H1 (cell line): ENCODE measurements around the gene PRR14L. TPM values are rescaled to one million over a fixed set of nuclear protein-coding genes. Genes with fewer than 3 reads are reported as not detected.

Experiments used
- CTCF ChIA-PET: fragments of 300-600 bp; sonication (Branson Sonifier 250); formaldehyde crosslinking; loops from one replicate; lab custom pipeline; 2021; ENCODE audit not compliant: partially characterized antibody; lab: Charles Lee
- POLR2A ChIA-PET: fragments of 300-600 bp; sonication (Branson Sonifier 250); formaldehyde crosslinking; loops from one replicate; lab custom pipeline; 2021; ENCODE audit warnings: inconsistent platforms; ENCODE audit not compliant: partially characterized antibody; lab: Charles Lee
- DNase-seq, 2 experiments: peaks; one replicate each; pipeline versions ENCODE4 v3.0.0 to v3.0.0-alpha.2; 2010 to 2022; ENCODE audit warnings: low spot score in 2 of 2, low read depth in 1 of 2, mixed read lengths in 1 of 2
- FAIRE-seq: peaks from 2 replicates; lab custom pipeline; 2011; peaks lifted over from hg19 to GRCh38; lab: Jason Lieb, UNC
- H2AFZ ChIP-seq: 2 replicates; pipeline ENCODE4 v1.8.1; 2012; ENCODE audit warnings: low read length, inconsistent platforms
- H2AK5ac ChIP-seq: 2 replicates; pipeline ENCODE4 v1.6.1; 2013; ENCODE audit warnings: low read depth, low read length
- H2BK120ac ChIP-seq: replicated peaks from 2 replicates; pipeline ENCODE3; 2013; ENCODE audit warnings: low read depth, low read length, inconsistent platforms
- H2BK12ac ChIP-seq: 2 replicates; pipeline ENCODE4 v1.6.1; 2013; ENCODE audit warnings: low read depth, low read length
- H2BK15ac ChIP-seq: 2 replicates; pipeline ENCODE4 v1.6.1; 2013; ENCODE audit warnings: low read length
- H2BK20ac ChIP-seq: 2 replicates; pipeline ENCODE4 v1.6.1; 2013; ENCODE audit warnings: low read length
- H2BK5ac ChIP-seq: 2 replicates; pipeline ENCODE4 v1.6.1; 2013; ENCODE audit warnings: low read depth, low read length
- H3K14ac ChIP-seq: 2 replicates; pipeline ENCODE4 v1.6.1; 2013; ENCODE audit warnings: inconsistent platforms; ENCODE audit not compliant: insufficient read length
- H3K18ac ChIP-seq: 2 replicates; pipeline ENCODE4 v1.6.1; 2013; ENCODE audit warnings: low read length; ENCODE audit errors: extremely low read depth
- H3K23ac ChIP-seq: 2 replicates; pipeline ENCODE4 v1.6.1; 2013; ENCODE audit warnings: inconsistent platforms; ENCODE audit not compliant: insufficient read length
- H3K23me2 ChIP-seq: 2 replicates; pipeline ENCODE4 v1.6.1; 2013; ENCODE audit warnings: low read depth, low read length
- H3K27ac ChIP-seq: 2 replicates; pipeline ENCODE4 v1.6.1; 2011; ENCODE audit warnings: low read depth, low read length, inconsistent platforms
- H3K27me3 ChIP-seq, 4 experiments: replicated peaks in 1 of 4; 1 replicate in 1 of 4; 2 replicates in 3 of 4; pipeline versions ENCODE4 v1.6.1 to v1.8.1; 2011 to 2013; ENCODE audit warnings: low read length in 3 of 4, mild to moderate bottlenecking in 3 of 4, inconsistent platforms in 2 of 4, mixed read lengths in 2 of 4, moderate library complexity in 1 of 4; ENCODE audit not compliant: control insufficient read depth in 3 of 4, insufficient read depth in 3 of 4; ENCODE audit errors: extremely low read depth in 1 of 4
- H3K36me3 ChIP-seq, 4 experiments: 2 replicates each; pipeline versions ENCODE4 v1.6.1 to v1.8.1; 2011 to 2013; ENCODE audit warnings: mild to moderate bottlenecking in 4 of 4, low read length in 3 of 4, moderate library complexity in 2 of 4, control low read depth in 1 of 4, inconsistent platforms in 1 of 4; ENCODE audit not compliant: insufficient read depth in 4 of 4, control insufficient read depth in 2 of 4
- H3K4ac ChIP-seq: replicated peaks from 2 replicates; pipeline ENCODE3; 2013; ENCODE audit warnings: low read length, low read depth, mixed read lengths, inconsistent platforms; ENCODE audit not compliant: insufficient read length
- H3K4me1 ChIP-seq, 4 experiments: replicated peaks in 1 of 4; 1 replicate in 1 of 4; 2 replicates in 3 of 4; pipeline versions ENCODE4 v1.6.1 to v1.8.1; 2011 to 2013; ENCODE audit warnings: low read length in 3 of 4, inconsistent platforms in 2 of 4, mixed read lengths in 1 of 4; ENCODE audit not compliant: insufficient read depth in 4 of 4, control insufficient read depth in 3 of 4
- H3K4me2 ChIP-seq, 2 experiments: 2 replicates each; pipeline versions ENCODE4 v1.6.1 to v1.8.1; 2011 to 2013; ENCODE audit warnings: low read depth in 2 of 2, low read length in 2 of 2, control low read depth in 1 of 2, inconsistent platforms in 1 of 2, mild to moderate bottlenecking in 1 of 2; ENCODE audit not compliant: insufficient read depth in 1 of 2
- H3K4me3 ChIP-seq, 4 experiments: fragments of 200-600, 300-600 bp in 1 of 4; sonication (generic), shearing (Covaris generic), sonication (Bioruptor Twin) in 1 of 4; 2 replicates each; pipeline versions ENCODE4 v1.5.1 to v1.8.1; 2011 to 2016; ENCODE audit warnings: low read length in 4 of 4, low read depth in 3 of 4, control low read depth in 2 of 4, inconsistent platforms in 2 of 4, mild to moderate bottlenecking in 2 of 4, mixed read lengths in 1 of 4, moderate library complexity in 1 of 4; ENCODE audit not compliant: insufficient read depth in 2 of 4; ENCODE audit errors: extremely low read depth in 1 of 4
- H3K56ac ChIP-seq: replicated peaks from 2 replicates; pipeline ENCODE3; 2013; ENCODE audit warnings: low read depth, mild to moderate bottlenecking, mixed read lengths, low read length, inconsistent platforms; ENCODE audit not compliant: insufficient read length
- H3K79me1 ChIP-seq: 2 replicates; pipeline ENCODE4 v1.6.1; 2013; ENCODE audit warnings: low read depth, low read length, control low read depth
- H3K79me2 ChIP-seq, 2 experiments: 2 replicates each; pipeline versions ENCODE4 v1.6.1 to v1.8.1; 2012 to 2013; ENCODE audit warnings: low read length in 2 of 2, mild to moderate bottlenecking in 2 of 2, inconsistent platforms in 1 of 2; ENCODE audit not compliant: insufficient read depth in 2 of 2, control insufficient read depth in 1 of 2
- H3K9ac ChIP-seq, 4 experiments: replicated peaks in 1 of 4; 1 replicate in 1 of 4; 2 replicates in 3 of 4; pipeline versions ENCODE4 v1.6.1 to v1.8.1; 2011 to 2013; ENCODE audit warnings: low read depth in 3 of 4, low read length in 3 of 4, control low read depth in 2 of 4, mild to moderate bottlenecking in 2 of 4, moderate library complexity in 2 of 4, inconsistent platforms in 1 of 4; ENCODE audit errors: extremely low read depth in 1 of 4
- H3K9me3 ChIP-seq, 2 experiments: 2 replicates each; pipeline versions ENCODE4 v1.6.1 to v1.8.1; 2012 to 2013; ENCODE audit warnings: mild to moderate bottlenecking in 2 of 2, moderate library complexity in 2 of 2, control low read depth in 1 of 2, inconsistent platforms in 1 of 2, low read depth in 1 of 2, low read length in 1 of 2, mixed read lengths in 1 of 2; ENCODE audit not compliant: insufficient read depth in 2 of 2
- H4K20me1 ChIP-seq, 2 experiments: replicated peaks in 1 of 2; 2 replicates each; pipeline versions ENCODE3 to v1.8.1; 2011 to 2013; ENCODE audit warnings: inconsistent platforms in 2 of 2, low read length in 2 of 2, mild to moderate bottlenecking in 1 of 2; ENCODE audit not compliant: insufficient read depth in 2 of 2, control insufficient read depth in 1 of 2
- H4K5ac ChIP-seq: 2 replicates; pipeline ENCODE4 v1.6.1; 2013; ENCODE audit warnings: low read length, low read depth, mixed read lengths, inconsistent platforms; ENCODE audit not compliant: insufficient read length
- H4K8ac ChIP-seq: 2 replicates; pipeline ENCODE4 v1.8.0; 2013; ENCODE audit warnings: mild to moderate bottlenecking, moderate library complexity, low read length, inconsistent platforms; ENCODE audit not compliant: insufficient read depth; ENCODE audit errors: extremely low read depth
- H4K91ac ChIP-seq: replicated peaks from 2 replicates; pipeline ENCODE3; 2013; ENCODE audit warnings: low read length, mixed read lengths, inconsistent platforms; ENCODE audit not compliant: insufficient read length
- CBX8 ChIP-seq: fragments of 300-800, 300-1000 bp; sonication (generic); IDR thresholded peaks from 2 replicates; pipeline ENCODE4 v1.7.1; 2016; ENCODE audit warnings: low read depth, low read length, borderline replicate concordance
- CTBP2 ChIP-seq: IDR thresholded peaks from 2 replicates; pipeline ENCODE4 v1.7.0; 2011; ENCODE audit warnings: borderline replicate concordance, mild to moderate bottlenecking, moderate library complexity, mixed read lengths, low read length; ENCODE audit not compliant: insufficient read depth, insufficient read length
- E2F6 ChIP-seq: IDR thresholded peaks from 2 replicates; pipeline ENCODE4 v1.6.1; 2012; ENCODE audit warnings: inconsistent platforms
- KDM1A ChIP-seq: fragments of 200-600, 300-600 bp; sonication (generic); IDR thresholded peaks from 2 replicates; pipeline ENCODE4 v1.7.1; 2016; ENCODE audit warnings: mild to moderate bottlenecking, low read length, borderline replicate concordance
- MAFK ChIP-seq: IDR thresholded peaks from 2 replicates; pipeline ENCODE4 v1.6.1; 2012; ENCODE audit warnings: low read depth, mild to moderate bottlenecking, improper control_type of control experiment, low read length
- NRF1 ChIP-seq: IDR thresholded peaks from 2 replicates; pipeline ENCODE4 v1.6.1; 2011; ENCODE audit warnings: mild to moderate bottlenecking, low read depth, low read length, improper control_type of control experiment
- RBBP5 ChIP-seq: IDR thresholded peaks from 2 replicates; pipeline ENCODE4 v1.7.1; 2012; ENCODE audit warnings: low read depth, mild to moderate bottlenecking, inconsistent platforms, low read length, moderate library complexity, borderline replicate concordance
- RNF2 ChIP-seq: fragments of 200-900, 300-1000 bp; sonication (generic); IDR thresholded peaks from 2 replicates; pipeline ENCODE4 v1.7.1; 2016; ENCODE audit warnings: borderline replicate concordance, low read depth, mild to moderate bottlenecking, antibody characterized with exemption, low read length; ENCODE audit not compliant: poor library complexity, severe bottlenecking; ENCODE audit errors: missing control alignments
- SAP30 ChIP-seq: fragments of 300-600 bp; sonication (generic); IDR thresholded peaks from 2 replicates; pipeline ENCODE4 v1.7.1; 2012; ENCODE audit warnings: low read length, moderate library complexity, mild to moderate bottlenecking, inconsistent platforms; ENCODE audit not compliant: insufficient read depth, insufficient replicate concordance
- TBP ChIP-seq: IDR thresholded peaks from 2 replicates; pipeline ENCODE4 v1.6.1; 2011; ENCODE audit warnings: low read depth, low read length, improper control_type of control experiment
- TCF12 ChIP-seq: IDR thresholded peaks from 2 replicates; pipeline ENCODE4 v1.6.1; 2011; ENCODE audit warnings: low read depth, mild to moderate bottlenecking, low read length
- TEAD4 ChIP-seq: IDR thresholded peaks from 2 replicates; pipeline ENCODE4 v1.6.1; 2012; ENCODE audit warnings: low read depth, low read length, inconsistent platforms, mixed read lengths
- WGBS, 2 experiments: shearing (Covaris generic) in 1 of 2; methylation state at CpG; one replicate each; pipeline versions ENCODE4 v1.1.6 to v1.1.7; 2013 to 2015; ENCODE audit warnings: low lambda C conversion rate in 2 of 2, mixed read lengths in 2 of 2, inconsistent platforms in 1 of 2, low coverage in 1 of 2, missing lambda C conversion rate in 1 of 2; ENCODE audit not compliant: insufficient replicate concordance in 2 of 2, insufficient coverage in 1 of 2, insufficient read length in 1 of 2; ENCODE audit errors: extremely low coverage in 1 of 2, missing lambda C conversion rate in 1 of 2; 5-methylcytosine and 5-hydroxymethylcytosine counted together
- polyA plus RNA-seq, 7 experiments: library from polyadenylated mRNA; depleted of rRNA in 3 of 7; stranded (reverse) in 5 of 7; unstranded in 2 of 7; fragments of >200 nt in 5 of 7; fragments of 200-250 nt in 2 of 7; gene quantifications; 1 replicate in 5 of 7; 2 replicates in 1 of 7; 4 replicates in 1 of 7; pipeline versions ENCODE4 v1.2.1 to v1.2.3, GENCODE V29; 2011 to 2013; ENCODE audit warnings: missing spikeins in 2 of 7, mixed read lengths in 2 of 7
- total RNA-seq: library from RNA; stranded (reverse); fragmentation: NEBNext Ultra II Directional; extraction: Animal tissue kit (Norgen Biotek cat#: 25700); gene quantifications from 2 replicates; pipeline ENCODE4 v1.2.1, GENCODE V29; 2021

Gene PRR14L
- total and polyA plus RNA-seq, 2 of the 8 experiments (the other 6 are each of a cell fraction or from before 2014, with no cell fraction given): 26.5 to 98.6 TPM

GRCh38 chr22:31652088-31652487 lies 97.8 kb downstream of the PRR14L start:
- no peak overlapping the region for H4K8ac ChIP-seq
- H2AK5ac ChIP-seq: no peak overlapping the region; the same call in 1 of the 2 replicates
- no peak overlapping the region for H3K4me3 ChIP-seq
- H3K79me1 ChIP-seq: peaks cover 9% of the 10 kb centered on the region
- H3K36me3 ChIP-seq: peaks cover 0 to 13% (median 2%) of the 10 kb centered on the region in 4 experiments; a peak in 5 of 8 replicates
- H4K20me1 ChIP-seq: peaks cover 0 to 9% of the 10 kb centered on the region in 2 experiments
- no peak overlapping the region for H2BK12ac ChIP-seq
- no peak overlapping the region for H3K9ac ChIP-seq
- peaks cover 0 to 8% (median 4%) of the 10 kb centered on the region in 4 experiments; a peak in 4 of 7 replicates for H3K4me1 ChIP-seq
- H2BK15ac ChIP-seq: no peak overlapping the region
- WGBS, 2 experiments: 91% methylated on average over 9 of the region's 9 CpGs; no CpG with 5 or more reads in 1 of the 2 experiments
- no peak overlapping the region for H2AFZ ChIP-seq
- H3K79me2 ChIP-seq: peaks cover 0 to 71% of the 10 kb centered on the region in 2 experiments; a peak in 3 of 4 replicates
- H3K27me3 ChIP-seq: no peaks in the 10 kb centered on the region
- no peak overlapping the region for H3K23ac ChIP-seq
- H2BK120ac ChIP-seq: no peak overlapping the region
- DNase-seq (no peak), FAIRE-seq (no peak)
- H2BK5ac ChIP-seq: no peak overlapping the region
- no peak overlapping the region for H2BK20ac ChIP-seq
- no peak overlapping the region for H3K27ac ChIP-seq
- no peak overlapping the region for H3K14ac ChIP-seq
- no peak overlapping the region for H3K4me2 ChIP-seq
- no peaks in the 10 kb centered on the region for H3K23me2 ChIP-seq
- H3K18ac ChIP-seq: no peak overlapping the region
- H3K56ac ChIP-seq: no peak overlapping the region
- ChIA-PET POLR2A (no interaction called here), CTCF (no interaction called here)
- no peak overlapping the region for H3K4ac ChIP-seq
- H4K5ac ChIP-seq: no peak overlapping the region
- H3K9me3 ChIP-seq: no peaks in the 10 kb centered on the region
- no peak overlapping the region for H4K91ac ChIP-seq
- TF ChIP-seq KDM1A (no peak), TEAD4 (no peak), SAP30 (no peak), MAFK (no peak), E2F6 (no peak), CBX8 (no peak), CTBP2 (no peak), TCF12 (no peak), RBBP5 (no peak), TBP (no peak), RNF2 (no peak), NRF1 (no peak)
